Progenitor cell of endocrine pancreas (in vitro differentiated cells): ENCODE measurements around the gene PHF23. TPM values are rescaled to one million over a fixed set of nuclear protein-coding genes. Genes with fewer than 3 reads are reported as not detected.

Experiments used
- DNase-seq: peaks from one replicate; pipeline ENCODE4 v3.0.0; 2021; ENCODE audit warnings: low spot score; ENCODE audit not compliant: unreplicated experiment
- H3K27ac Mint-ChIP-seq: 2 replicates; pipeline ENCODE4 v1.8.0; 2021; ENCODE audit warnings: mild to moderate bottlenecking, moderate library complexity, mixed read lengths
- H3K27me3 Mint-ChIP-seq: 2 replicates; pipeline ENCODE4 v1.8.0; 2021; ENCODE audit warnings: mixed read lengths
- H3K36me3 Mint-ChIP-seq: 2 replicates; pipeline ENCODE4 v1.8.0; 2022; ENCODE audit warnings: mixed read lengths; ENCODE audit not compliant: insufficient read depth
- H3K4me1 Mint-ChIP-seq: 2 replicates; pipeline ENCODE4 v1.8.0; 2021; ENCODE audit warnings: low read depth, mixed read lengths
- H3K4me3 Mint-ChIP-seq: 2 replicates; pipeline ENCODE4 v1.8.0; 2021; ENCODE audit warnings: low read depth, mild to moderate bottlenecking, moderate library complexity, mixed read lengths
- H3K9me3 Mint-ChIP-seq: 2 replicates; pipeline ENCODE4 v1.8.0; 2021; ENCODE audit warnings: low read depth, mixed read lengths
- total RNA-seq: library from RNA; stranded (reverse); gene quantifications from 2 replicates; pipeline ENCODE4 v1.2.1, GENCODE V29; 2021
- TF ChIP-seq, protein P1 (sequence below): fragments of 200-600 bp; sonication (generic); IDR thresholded peaks from one replicate; pipeline ENCODE4 v1.5.0; 2021; ENCODE audit warnings: antibody characterized with exemption, mild to moderate bottlenecking; ENCODE audit not compliant: unreplicated experiment

PHF23 gene
- total RNA-seq, 1 donor from 2014 or later, result 73.7 TPM

DNA sequence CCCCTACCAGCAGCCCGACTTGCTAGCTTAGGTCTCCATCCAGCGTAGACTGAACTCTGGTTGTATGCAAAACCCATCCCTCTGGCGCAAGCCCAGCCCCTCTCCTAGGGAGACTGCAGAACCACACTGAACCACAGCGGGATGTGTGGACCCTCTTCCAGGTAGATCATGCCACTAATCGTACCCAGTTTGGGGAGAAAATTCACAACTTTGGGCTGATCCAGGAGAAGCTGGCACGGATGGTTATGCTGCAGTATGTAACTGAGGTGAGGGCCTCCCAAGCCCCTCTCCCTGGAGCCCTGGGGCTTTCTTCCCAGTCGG is 16.3 kb downstream of the PHF23 start:
- H3K27me3 Mint-ChIP-seq, result no peaks in the 10 kb centered on the region
- DNase-seq, result no peak
- H3K36me3 Mint-ChIP-seq, result peaks cover 7% of the 10 kb centered on the region
- TF ChIP-seq, protein P1, sequence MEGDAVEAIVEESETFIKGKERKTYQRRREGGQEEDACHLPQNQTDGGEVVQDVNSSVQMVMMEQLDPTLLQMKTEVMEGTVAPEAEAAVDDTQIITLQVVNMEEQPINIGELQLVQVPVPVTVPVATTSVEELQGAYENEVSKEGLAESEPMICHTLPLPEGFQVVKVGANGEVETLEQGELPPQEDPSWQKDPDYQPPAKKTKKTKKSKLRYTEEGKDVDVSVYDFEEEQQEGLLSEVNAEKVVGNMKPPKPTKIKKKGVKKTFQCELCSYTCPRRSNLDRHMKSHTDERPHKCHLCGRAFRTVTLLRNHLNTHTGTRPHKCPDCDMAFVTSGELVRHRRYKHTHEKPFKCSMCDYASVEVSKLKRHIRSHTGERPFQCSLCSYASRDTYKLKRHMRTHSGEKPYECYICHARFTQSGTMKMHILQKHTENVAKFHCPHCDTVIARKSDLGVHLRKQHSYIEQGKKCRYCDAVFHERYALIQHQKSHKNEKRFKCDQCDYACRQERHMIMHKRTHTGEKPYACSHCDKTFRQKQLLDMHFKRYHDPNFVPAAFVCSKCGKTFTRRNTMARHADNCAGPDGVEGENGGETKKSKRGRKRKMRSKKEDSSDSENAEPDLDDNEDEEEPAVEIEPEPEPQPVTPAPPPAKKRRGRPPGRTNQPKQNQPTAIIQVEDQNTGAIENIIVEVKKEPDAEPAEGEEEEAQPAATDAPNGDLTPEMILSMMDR, result no peak
- H3K4me3 Mint-ChIP-seq, result no peak overlapping the region
- H3K27ac Mint-ChIP-seq, result peak overlapping the region; percentile 87
- H3K4me1 Mint-ChIP-seq, result peaks cover 15% of the 10 kb centered on the region
- no peaks in the 10 kb centered on the region for H3K9me3 Mint-ChIP-seq

DNA sequence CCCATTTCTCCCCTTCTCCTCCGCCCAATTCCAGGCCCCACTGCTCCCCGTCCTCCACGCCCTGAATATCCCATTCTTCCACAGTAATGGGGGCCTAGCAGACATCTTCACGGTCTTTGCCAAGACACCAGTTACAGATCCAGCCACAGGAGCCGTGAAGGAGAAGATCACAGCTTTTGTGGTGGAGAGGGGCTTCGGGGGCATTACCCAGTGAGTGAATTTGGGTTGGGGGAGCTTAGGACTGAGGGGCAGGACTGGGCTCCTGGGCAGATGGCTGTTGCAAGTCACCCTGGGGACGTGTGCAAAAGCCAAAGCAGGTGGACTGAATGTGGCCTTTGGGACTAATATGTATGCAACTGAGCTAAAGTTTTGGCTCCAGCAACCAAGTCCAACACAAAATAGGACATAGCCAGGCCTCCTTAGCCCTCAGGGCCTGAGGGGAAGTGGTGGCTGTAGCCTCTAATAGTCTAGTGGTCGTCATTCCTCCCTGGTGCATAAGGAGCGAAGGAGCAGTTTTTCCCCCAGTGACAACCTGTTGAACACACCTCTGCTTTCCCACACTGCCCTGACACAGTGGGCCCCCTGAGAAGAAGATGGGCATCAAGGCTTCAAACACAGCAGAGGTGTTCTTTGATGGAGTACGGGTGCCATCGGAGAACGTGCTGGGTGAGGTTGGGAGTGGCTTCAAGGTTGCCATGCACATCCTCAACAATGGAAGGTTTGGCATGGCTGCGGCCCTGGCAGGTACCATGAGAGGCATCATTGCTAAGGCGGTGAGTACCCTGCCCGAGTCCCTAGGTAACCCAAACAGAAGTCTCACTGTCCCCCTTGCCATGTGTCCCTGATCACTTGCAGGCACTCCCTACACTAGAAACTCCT is 16.9 kb downstream of the PHF23 start:
- H3K27me3 Mint-ChIP-seq, result no peaks in the 10 kb centered on the region
- TF ChIP-seq, protein P1, result no peak
- peak overlapping the region; percentile 64 for H3K27ac Mint-ChIP-seq
- H3K36me3 Mint-ChIP-seq, result peaks cover 6% of the 10 kb centered on the region
- no peaks in the 10 kb centered on the region for H3K9me3 Mint-ChIP-seq
- H3K4me1 Mint-ChIP-seq, result peaks cover 19% of the 10 kb centered on the region
- peak overlapping the region; percentile 23 for H3K4me3 Mint-ChIP-seq
- DNase-seq, result no peak

DNA sequence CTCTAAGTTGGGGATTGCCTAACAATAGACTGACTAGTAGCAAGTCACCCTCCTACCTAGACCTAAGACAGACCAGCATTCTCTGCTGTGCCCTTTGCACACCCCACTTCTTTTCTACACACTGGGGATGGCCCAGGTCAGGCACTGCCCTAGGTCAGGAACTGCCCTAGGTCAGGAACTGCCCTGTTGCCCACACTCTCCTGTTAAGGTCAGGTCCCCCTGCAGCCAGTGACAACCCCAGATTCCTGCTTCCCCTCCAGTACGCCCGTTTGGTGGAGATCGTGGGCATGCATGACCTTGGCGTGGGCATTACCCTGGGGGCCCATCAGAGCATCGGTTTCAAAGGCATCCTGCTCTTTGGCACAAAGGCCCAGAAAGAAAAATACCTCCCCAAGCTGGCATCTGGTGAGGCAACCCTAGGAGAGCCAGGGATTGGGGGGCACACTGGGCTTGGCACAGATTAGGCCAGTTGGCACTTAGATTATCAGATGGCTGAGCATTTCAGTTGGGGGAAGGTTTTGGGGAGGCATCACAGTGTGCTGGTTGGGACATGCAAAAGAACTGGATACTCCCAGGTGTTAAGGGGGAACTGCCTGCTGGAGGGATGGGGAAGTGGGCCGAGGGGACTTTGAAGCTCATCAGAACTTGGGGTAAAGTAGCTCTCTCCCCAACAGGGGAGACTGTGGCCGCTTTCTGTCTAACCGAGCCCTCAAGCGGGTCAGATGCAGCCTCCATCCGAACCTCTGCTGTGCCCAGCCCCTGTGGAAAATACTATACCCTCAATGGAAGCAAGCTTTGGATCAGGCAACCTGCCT is 17.8 kb downstream of the PHF23 start:
- Mint-ChIP-seq H3K4me3 (peak overlapping the region; percentile 91), H3K27ac (peak overlapping the region; percentile 97), H3K4me1 (peaks cover 23% of the 10 kb centered on the region), H3K36me3 (peaks cover 6% of the 10 kb centered on the region), H3K9me3 (no peaks in the 10 kb centered on the region), H3K27me3 (no peaks in the 10 kb centered on the region)
- no peak for DNase-seq
- TF ChIP-seq, protein P1, result no peak

DNA sequence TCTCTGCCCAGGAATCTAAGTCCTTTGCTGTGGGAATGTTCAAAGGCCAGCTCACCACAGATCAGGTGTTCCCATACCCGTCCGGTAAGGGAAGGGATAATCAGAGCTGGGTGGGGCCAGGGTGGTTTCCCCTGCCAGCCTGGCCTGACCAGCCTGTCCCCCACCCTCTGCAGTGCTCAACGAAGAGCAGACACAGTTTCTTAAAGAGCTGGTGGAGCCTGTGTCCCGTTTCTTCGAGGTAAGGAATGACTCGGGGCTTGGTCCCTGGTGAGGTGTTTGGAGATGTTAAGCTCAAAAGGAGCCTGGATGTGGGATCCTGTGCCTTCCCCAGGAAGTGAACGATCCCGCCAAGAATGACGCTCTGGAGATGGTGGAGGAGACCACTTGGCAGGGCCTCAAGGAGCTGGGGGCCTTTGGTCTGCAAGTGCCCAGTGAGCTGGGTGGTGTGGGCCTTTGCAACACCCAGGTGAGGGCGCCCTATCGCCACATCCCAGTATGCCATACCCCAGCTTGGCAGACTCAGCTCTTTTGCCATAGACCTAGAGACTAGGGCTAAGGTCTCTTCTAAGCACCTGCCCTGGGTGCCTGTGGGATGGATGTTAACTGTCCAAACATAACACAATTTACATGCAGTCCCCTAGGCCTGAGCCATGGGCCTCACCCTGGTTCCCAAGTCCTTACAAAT is 18.5 kb downstream of the PHF23 start:
- TF ChIP-seq, protein P1, result peak; percentile 48
- Mint-ChIP-seq H3K27me3 (no peaks in the 10 kb centered on the region), H3K4me1 (peaks cover 30% of the 10 kb centered on the region), H3K27ac (peak overlapping the region; percentile 97), H3K4me3 (peak overlapping the region; percentile 91), H3K36me3 (peaks cover 6% of the 10 kb centered on the region), H3K9me3 (no peaks in the 10 kb centered on the region)
- no peak for DNase-seq
